Lung (tissue), 16 donors: ENCODE results near the gene IL5RA. TPM values are rescaled to one million over a fixed set of nuclear protein-coding genes. Genes with fewer than 3 reads are reported as not detected.

ENCODE experiments used
- ATAC-seq: fragments of 200-7000 bp; cut with Tn5 transposase; one replicate; pipeline ENCODE4 v1.9.1; 2020; ENCODE audit warnings: moderate number of reproducible peaks; ENCODE audit not compliant: insufficient read depth, low FRiP score
- DNase-seq, 3 donors: peaks; one replicate each; pipeline ENCODE4 v3.0.0-alpha.2; 2013 to 2017
- H3K27ac ChIP-seq, 2 donors: one replicate each; pipeline ENCODE4 v1.5.1; 2013; ENCODE audit warnings: mild to moderate bottlenecking in 2 of 2, moderate library complexity in 2 of 2, control low read depth in 1 of 2, inconsistent platforms in 1 of 2, low read depth in 1 of 2, low read length in 1 of 2
- H3K27me3 ChIP-seq, 3 donors: one replicate each; pipeline ENCODE4 v1.5.1; 2013; ENCODE audit warnings: low read length in 2 of 3; ENCODE audit not compliant: control insufficient read depth in 3 of 3, insufficient read depth in 3 of 3
- H3K36me3 ChIP-seq, 4 donors: one replicate each; pipeline ENCODE4 v1.5.1; 2013; ENCODE audit warnings: low read length in 4 of 4, mild to moderate bottlenecking in 1 of 4, moderate library complexity in 1 of 4; ENCODE audit not compliant: control insufficient read depth in 4 of 4, insufficient read depth in 4 of 4
- H3K4me1 ChIP-seq, 5 donors: one replicate each; pipeline ENCODE4 v1.5.1; 2013; ENCODE audit warnings: low read length in 5 of 5, mild to moderate bottlenecking in 2 of 5, moderate library complexity in 1 of 5; ENCODE audit not compliant: control insufficient read depth in 5 of 5, insufficient read depth in 5 of 5
- H3K4me3 ChIP-seq: one replicate; pipeline ENCODE4 v1.5.1; 2013; ENCODE audit warnings: mild to moderate bottlenecking, control low read depth, moderate library complexity
- H3K9ac ChIP-seq, 2 donors: one replicate each; pipeline ENCODE4 v1.5.1; 2013; ENCODE audit warnings: low read length in 2 of 2, control low read depth in 1 of 2; ENCODE audit not compliant: insufficient read depth in 1 of 2
- H3K9me3 ChIP-seq, 4 donors: one replicate each; pipeline ENCODE4 v1.5.1; 2013; ENCODE audit warnings: low read length in 3 of 4, mild to moderate bottlenecking in 1 of 4, moderate library complexity in 1 of 4; ENCODE audit not compliant: control insufficient read depth in 4 of 4, insufficient read depth in 3 of 4
- CTCF ChIP-seq: IDR thresholded peaks from 2 replicates; pipeline ENCODE4 v1.5.1; 2012; ENCODE audit warnings: mild to moderate bottlenecking; ENCODE audit errors: control extremely low read depth, extremely low read depth
- WGBS, 2 donors: extraction: QIAGEN DNeasy Blood & Tissue Kit; methylation state at CpG; one replicate each; pipeline ENCODE4 v1.1.7; 2013; 5-methylcytosine and 5-hydroxymethylcytosine counted together
- long read RNA-seq, 5 donors: transcript quantifications; one replicate each; lab custom pipeline, GENCODE V29; 2026
- polyA plus RNA-seq, 2 donors: library from polyadenylated mRNA; stranded (reverse); fragments of 200-250 nt; gene quantifications; one replicate each; pipeline ENCODE4 v1.2.1, GENCODE V29; 2013
- total RNA-seq, 2 donors: library from RNA; depleted of rRNA in 1 of 2; stranded (reverse); fragments of >200 nt in 1 of 2; gene quantifications; one replicate each; pipeline ENCODE4 v1.2.1, GENCODE V29; 2014 to 2021
- donor health status: control.
- donor health status: control.
- donor health status: Bipolar disorder and iron deficiency.
- donor health status: healthy.
- donor health status: DM: yes; HTN: yes; CAD: no.

IL5RA gene
- total RNA-seq (10 to 100 TPM; 13.8 to 23.3 TPM), polyA plus RNA-seq (1 to 10 TPM; 1.1 to 1.6 TPM)
- long read RNA-seq, donor 1 = 0 reads
- long read RNA-seq, donor 2 = 0 reads
- long read RNA-seq, donor 3 = 0 reads
- long read RNA-seq, donor 4 = 0 reads
- long read RNA-seq, donor 5 = 0 reads

GRCh38 chr3:3110299-3110630 is at the start of gene IL5RA:
TSS of gene IL5RA (minus strand) at chr3:3110374. CDS start at chr3:3104984, 5,390 bp downstream.
- 42 to 63% methylated on average over 4 of the region's 4 CpGs for WGBS, 2 donors
- peak within 1 kb of the TSS in 1 of 2 donors; percentile 43 for H3K9ac ChIP-seq
- peaks cover 0 to 2% (median 0%) of the 10 kb centered on the region in 4 donors for H3K9me3 ChIP-seq
- H3K27ac ChIP-seq = peak within 1 kb of the TSS in 1 of 2 donors; percentile 26
- no peaks in the 10 kb centered on the region for H3K27me3 ChIP-seq
- no peak for ATAC-seq
- H3K4me3 ChIP-seq = no peak within 1 kb of the TSS
- DNase-seq = peak; percentile 58 to 92 (median 87)
- TF ChIP-seq CTCF = no peak
- H3K36me3 ChIP-seq = no peaks in the 10 kb centered on the region
- H3K4me1 ChIP-seq = peaks cover 0 to 3% (median 0%) of the 10 kb centered on the region in 5 donors

- H3K4me1 ChIP-seq = peaks cover 0 to 6% (median 0%) of the 10 kb centered on the region in 5 donors
- ATAC-seq (no peak), DNase-seq (no peak)
- peaks cover 12 to 51% (median 28%) of the 10 kb centered on the region in 4 donors for H3K36me3 ChIP-seq
- no peak overlapping the region for H3K9ac ChIP-seq
- no peaks in the 10 kb centered on the region for H3K27me3 ChIP-seq
- H3K4me3 ChIP-seq = no peak overlapping the region
- 92 to 94% methylated on average over 8 of the region's 8 CpGs for WGBS, 2 donors
- no peak overlapping the region for H3K27ac ChIP-seq
- no peaks in the 10 kb centered on the region for H3K9me3 ChIP-seq
- no peak for TF ChIP-seq CTCF
Observed at GRCh38 chr3:3157484-3157883, 47.3 kb upstream of the IL5RA start.

GRCh38 chr3:3154879-3155610 is 44.9 kb upstream of the IL5RA start:
- Histone ChIP-seq H3K27ac (no peak overlapping the region), H3K4me1 (peaks cover 0 to 10% (median 0%) of the 10 kb centered on the region in 5 donors), H3K27me3 (no peaks in the 10 kb centered on the region), H3K4me3 (no peak overlapping the region), H3K36me3 (peaks cover 13 to 62% (median 35%) of the 10 kb centered on the region in 4 donors), H3K9ac (no peak overlapping the region), H3K9me3 (no peaks in the 10 kb centered on the region)
- ATAC-seq (no peak), DNase-seq (no peak)
- no peak for TF ChIP-seq CTCF
- WGBS, 2 donors = 93 to 96% methylated on average over 5 of the region's 5 CpGs
